A549 (cell line): ENCODE data around the gene GABPB1. TPM values are rescaled to one million over a fixed set of nuclear protein-coding genes. Genes with fewer than 3 reads are reported as not detected.
A peak's percentile ranks its signal among the peaks of the same experiment; 100 is the strongest.

Source experiments
- ATAC-seq, 2 experiments: fragments of 200-7000 bp in 1 of 2; fragments of >200 bp in 1 of 2; cut with Nextera tagmentation in 1 of 2; cut with Tn5 transposase in 1 of 2; 3 replicates each; pipeline versions ENCODE4 v1.8.0 to v1.9.1; 2018 to 2020; ENCODE audit warnings: mild to moderate bottlenecking in 1 of 2, moderate library complexity in 1 of 2
- CTCF ChIA-PET: fragments of 300-600 bp; sonication (Branson Sonifier 250); formaldehyde crosslinking; extraction: SDS; loops from one replicate; lab custom pipeline; 2021; ENCODE audit warnings: antibody characterized with exemption, inconsistent platforms; lab: Yijun Ruan, JAX
- POLR2A ChIA-PET: fragments of 350-600 bp; formaldehyde crosslinking; extraction: SDS; loops from one replicate; lab custom pipeline; 2021; ENCODE audit warnings: antibody characterized with exemption, inconsistent platforms; lab: Yijun Ruan, JAX
- DNase-seq, 2 experiments: peaks; one replicate each; pipeline versions ENCODE4 v3.0.0 to v3.0.0-alpha.2; 2011 to 2016; ENCODE audit warnings: low read depth in 1 of 2, low spot score in 1 of 2
- FAIRE-seq: peaks from 2 replicates; lab custom pipeline; 2011; peaks lifted over from hg19 to GRCh38; lab: Jason Lieb, UNC
- H3K27ac ChIP-seq, 2 experiments: fragments of >200 bp; sonication (Bioruptor Twin); formaldehyde crosslinking; 3 replicates each; pipeline ENCODE4 v1.5.1; 2016 to 2017
- H3K4me1 ChIP-seq: fragments of >200 bp; sonication (Bioruptor Twin); formaldehyde crosslinking; 3 replicates; pipeline ENCODE4 v1.6.1; 2016
- H3K4me2 ChIP-seq: fragments of >200 bp; sonication (Bioruptor Twin); formaldehyde crosslinking; 3 replicates; pipeline ENCODE4 v1.6.1; 2016
- H3K4me3 ChIP-seq: fragments of >200 bp; sonication (Bioruptor Twin); formaldehyde crosslinking; 3 replicates; pipeline ENCODE4 v1.5.1; 2016
- H3K9me3 ChIP-seq: fragments of >200 bp; sonication (Bioruptor Twin); formaldehyde crosslinking; 3 replicates; pipeline ENCODE4 v1.6.1; 2016
- BHLHE40 ChIP-seq: IDR thresholded peaks from 2 replicates; pipeline ENCODE4 v1.6.1; 2012; ENCODE audit warnings: low read depth, low read length, inconsistent platforms
- CEBPB ChIP-seq, 2 experiments: fragments of >200 bp in 1 of 2; sonication (Bioruptor Twin) in 1 of 2; formaldehyde crosslinking in 1 of 2; IDR thresholded peaks; 2 replicates each; pipeline ENCODE4 v1.6.1; 2012 to 2016
- CHD4 ChIP-seq: fragments of 200-600 bp; sonication (generic); IDR thresholded peaks from 2 replicates; pipeline ENCODE4 v1.6.1; 2016; ENCODE audit warnings: antibody characterized with exemption, mild to moderate bottlenecking, borderline replicate concordance
- EP300 ChIP-seq, 2 experiments: fragments of >200 bp; sonication (Bioruptor Twin); formaldehyde crosslinking; IDR thresholded peaks; 2 replicates in 1 of 2; 3 replicates in 1 of 2; pipeline ENCODE4 v1.6.1; 2016 to 2017
- FOSB ChIP-seq: fragments of 250-450 bp; sonication (Bioruptor Pico); IDR thresholded peaks from 2 replicates; pipeline ENCODE4 v1.5.0; 2020; ENCODE audit warnings: mild to moderate bottlenecking, moderate library complexity
- FOXS1 ChIP-seq: fragments of 250-450 bp; sonication (Bioruptor Pico); IDR thresholded peaks from 2 replicates; pipeline ENCODE4 v1.5.0; 2020; ENCODE audit warnings: mild to moderate bottlenecking, moderate library complexity
- GATA3 ChIP-seq: IDR thresholded peaks from 2 replicates; pipeline ENCODE4 v1.6.1; 2012; ENCODE audit warnings: borderline replicate concordance
- HDAC2 ChIP-seq: fragments of 200-600 bp; sonication (generic); IDR thresholded peaks from 2 replicates; pipeline ENCODE4 v1.6.1; 2016
- HOXB13 ChIP-seq: fragments of 250-450 bp; sonication (Bioruptor Pico); IDR thresholded peaks from 2 replicates; pipeline ENCODE4 v1.5.0; 2020; ENCODE audit warnings: low read depth, mild to moderate bottlenecking, moderate library complexity
- KDM5A ChIP-seq: fragments of 200-600 bp; sonication (generic); IDR thresholded peaks from 2 replicates; pipeline ENCODE4 v1.6.1; 2016; ENCODE audit warnings: antibody characterized with exemption, mild to moderate bottlenecking
- MAFK ChIP-seq: fragments of 450-650 bp; IDR thresholded peaks from 2 replicates; pipeline ENCODE4 v1.6.1; 2014; ENCODE audit not compliant: partially characterized antibody
- MAZ ChIP-seq: fragments of 150-350 bp; IDR thresholded peaks from 2 replicates; pipeline ENCODE4 v1.6.1; 2014; ENCODE audit warnings: antibody characterized with exemption, low read depth, low read length, borderline replicate concordance
- MYC ChIP-seq: IDR thresholded peaks from 2 replicates; pipeline ENCODE4 v1.6.1; 2012; ENCODE audit warnings: mild to moderate bottlenecking, inconsistent platforms, low read length, improper control_type of control experiment, borderline replicate concordance
- NFE2L2 ChIP-seq: fragments of 150-350 bp; conservative IDR thresholded peaks from 2 replicates; pipeline ENCODE4 v1.6.1; 2014; ENCODE audit warnings: low read length
- NPAS2 ChIP-seq: fragments of 250-450 bp; sonication (Bioruptor Pico); IDR thresholded peaks from 2 replicates; pipeline ENCODE4 v1.8.0; 2022; ENCODE audit warnings: mild to moderate bottlenecking, moderate library complexity, borderline replicate concordance
- PHF8 ChIP-seq: fragments of 200-600 bp; sonication (generic); IDR thresholded peaks from 2 replicates; pipeline ENCODE4 v1.6.1; 2016; ENCODE audit warnings: low read depth, mild to moderate bottlenecking, antibody characterized with exemption, moderate library complexity, borderline replicate concordance
- RAD21 ChIP-seq, 2 experiments: fragments of >200 bp in 1 of 2; sonication (Bioruptor Twin) in 1 of 2; formaldehyde crosslinking in 1 of 2; IDR thresholded peaks in 1 of 2; conservative IDR thresholded peaks in 1 of 2; 2 replicates in 1 of 2; 3 replicates in 1 of 2; pipeline ENCODE4 v1.6.1; 2012 to 2018; ENCODE audit warnings: inconsistent platforms in 1 of 2
- RARB ChIP-seq: fragments of 250-450 bp; sonication (Bioruptor Pico); IDR thresholded peaks from 2 replicates; pipeline ENCODE4 v1.8.0; 2021; ENCODE audit warnings: mild to moderate bottlenecking, moderate library complexity
- RCOR1 ChIP-seq: fragments of 150-350 bp; IDR thresholded peaks from 2 replicates; pipeline ENCODE4 v1.6.1; 2014; ENCODE audit warnings: antibody characterized with exemption, low read length, low read depth
- RFX5 ChIP-seq: fragments of 450-650 bp; IDR thresholded peaks from 2 replicates; pipeline ENCODE4 v1.7.1; 2014; ENCODE audit warnings: antibody characterized with exemption, mild to moderate bottlenecking, moderate library complexity
- RNF2 ChIP-seq: fragments of 200-600 bp; sonication (generic); IDR thresholded peaks from 2 replicates; pipeline ENCODE4 v1.6.1; 2016; ENCODE audit warnings: low read depth, mild to moderate bottlenecking, antibody characterized with exemption, moderate library complexity, borderline replicate concordance
- TFCP2L1 ChIP-seq: fragments of 250-450 bp; sonication (Bioruptor Pico); IDR thresholded peaks from 2 replicates; pipeline ENCODE4 v1.5.0; 2021; ENCODE audit warnings: mild to moderate bottlenecking
- ZC3H11A ChIP-seq: fragments of 450-650 bp; IDR thresholded peaks from 2 replicates; pipeline ENCODE4 v1.6.1; 2014; ENCODE audit warnings: antibody characterized with exemption, mild to moderate bottlenecking
- WGBS: methylation state at CpG from one replicate; pipeline ENCODE4 v1.1.6; 2017; ENCODE audit errors: missing lambda C conversion rate; 5-methylcytosine and 5-hydroxymethylcytosine counted together
- polyA plus RNA-seq, 4 experiments: library from polyadenylated mRNA; depleted of rRNA in 3 of 4; stranded (reverse); fragments of >200 nt; fragmentation: RNase III in 1 of 4; extraction: RNeasy Plus Mini Kit Qiagen cat#74134 plus additional on column Dnase treatment in 1 of 4; gene quantifications; 2 replicates in 3 of 4; 3 replicates in 1 of 4; pipeline ENCODE4 v1.2.3, GENCODE V29; 2011 to 2017
- TF ChIP-seq, protein P1 (sequence below): IDR thresholded peaks from 2 replicates; pipeline ENCODE4 v1.6.1; 2012
- TF ChIP-seq, protein P2 (sequence below): fragments of >200 bp; sonication (Bioruptor Twin); formaldehyde crosslinking; IDR thresholded peaks from 2 replicates; pipeline ENCODE4 v1.6.1; 2016
- TF ChIP-seq, protein P3 (sequence below): IDR thresholded peaks from 2 replicates; pipeline ENCODE4 v1.6.1; 2012
- TF ChIP-seq, protein P4 (sequence below): fragments of 250-450 bp; sonication (Bioruptor Pico); IDR thresholded peaks from 2 replicates; pipeline ENCODE4 v1.5.0; 2020; ENCODE audit warnings: low read depth, mild to moderate bottlenecking, moderate library complexity
- TF ChIP-seq, protein P5 (sequence below): fragments of >200 bp; sonication (Bioruptor Twin); formaldehyde crosslinking; IDR thresholded peaks from 3 replicates; pipeline ENCODE4 v1.5.1; 2016

The GABPB1 gene
- polyA plus RNA-seq, 2 of the 4 experiments (the other 2 are of a cell fraction) = 23.0 to 53.9 TPM

DNA sequence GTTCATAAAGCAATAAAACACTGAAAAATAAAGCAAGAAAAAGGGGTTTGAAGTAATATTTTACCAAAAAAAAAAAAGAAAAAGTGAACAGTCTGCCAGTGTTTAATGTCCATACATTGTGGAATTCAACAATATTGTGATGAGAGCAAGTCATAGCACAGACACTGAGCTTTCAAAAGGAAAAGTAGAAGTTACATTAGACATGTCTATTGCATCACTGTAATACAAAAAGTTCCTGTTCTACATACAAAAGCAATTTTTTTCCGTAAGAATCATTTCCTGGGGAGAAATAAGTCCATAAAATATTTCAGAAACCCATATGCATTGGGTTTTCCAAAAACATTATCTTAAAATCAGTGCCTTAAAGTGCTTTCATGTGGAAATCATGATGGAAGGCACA lies 77.6 kb downstream of the GABPB1 start:
- no peak for FAIRE-seq
- no peak for DNase-seq
- no peaks in the 10 kb centered on the region for H3K9me3 ChIP-seq
- H3K27ac ChIP-seq = no peak overlapping the region
- ChIA-PET CTCF (interaction anchor here (0.6 to 1.5 kb wide), 2 partner anchors 46 to 132 kb away, joined by 3 to 5 read pairs; no protein-coding TSS in a partner anchor), POLR2A (no interaction called here)
- 91% methylated on average over 1 of the region's 1 CpG for WGBS
- no peak for ATAC-seq
- no peak overlapping the region for H3K4me2 ChIP-seq
- H3K4me3 ChIP-seq = no peak overlapping the region
- TF ChIP-seq RCOR1 = no peak
- no peak for TF ChIP-seq KDM5A
- no peak for TF ChIP-seq FOSB (CRISPR knock-in tag)
- TF ChIP-seq BHLHE40 = no peak
- no peak for TF ChIP-seq CHD4
- H3K4me1 ChIP-seq = no peaks in the 10 kb centered on the region

DNA sequence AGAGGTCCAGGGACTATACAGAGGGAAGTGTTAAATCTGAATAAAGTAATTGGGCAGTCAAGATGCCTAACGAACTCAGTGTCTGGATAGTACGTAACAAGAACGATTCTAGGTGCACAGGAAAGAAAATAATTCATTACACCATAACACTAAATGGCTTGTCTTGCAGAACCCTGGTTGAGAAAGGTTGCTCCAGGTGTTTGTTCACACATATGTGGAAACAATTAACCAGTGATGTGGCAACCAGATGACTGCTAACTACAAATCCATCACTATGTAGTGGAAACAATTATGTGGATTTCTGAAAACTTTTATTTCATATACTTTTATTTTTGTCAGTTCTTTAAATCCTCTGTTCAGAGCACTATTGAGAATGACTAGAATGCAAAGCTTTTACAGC lies 79.1 kb downstream of the GABPB1 start:
- Histone ChIP-seq H3K4me1 (no peaks in the 10 kb centered on the region), H3K4me3 (no peak overlapping the region), H3K4me2 (no peak overlapping the region), H3K27ac (no peak overlapping the region), H3K9me3 (no peaks in the 10 kb centered on the region)
- POLR2A ChIA-PET = no interaction called here
- no peak for TF ChIP-seq NPAS2
- no peak for TF ChIP-seq RARB (CRISPR knock-in tag)
- no peak for TF ChIP-seq MAZ
- TF ChIP-seq HOXB13 (CRISPR knock-in tag) = no peak
- TF ChIP-seq, protein P1, sequence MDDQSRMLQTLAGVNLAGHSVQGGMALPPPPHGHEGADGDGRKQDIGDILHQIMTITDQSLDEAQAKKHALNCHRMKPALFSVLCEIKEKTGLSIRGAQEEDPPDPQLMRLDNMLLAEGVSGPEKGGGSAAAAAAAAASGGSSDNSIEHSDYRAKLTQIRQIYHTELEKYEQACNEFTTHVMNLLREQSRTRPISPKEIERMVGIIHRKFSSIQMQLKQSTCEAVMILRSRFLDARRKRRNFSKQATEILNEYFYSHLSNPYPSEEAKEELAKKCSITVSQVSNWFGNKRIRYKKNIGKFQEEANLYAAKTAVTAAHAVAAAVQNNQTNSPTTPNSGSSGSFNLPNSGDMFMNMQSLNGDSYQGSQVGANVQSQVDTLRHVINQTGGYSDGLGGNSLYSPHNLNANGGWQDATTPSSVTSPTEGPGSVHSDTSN = no peak
- TF ChIP-seq ZC3H11A = no peak
- TF ChIP-seq, protein P2, sequence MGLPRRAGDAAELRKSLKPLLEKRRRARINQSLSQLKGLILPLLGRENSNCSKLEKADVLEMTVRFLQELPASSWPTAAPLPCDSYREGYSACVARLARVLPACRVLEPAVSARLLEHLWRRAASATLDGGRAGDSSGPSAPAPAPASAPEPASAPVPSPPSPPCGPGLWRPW = no peak
- no peak for TF ChIP-seq HDAC2
- no peak for TF ChIP-seq CHD4
- TF ChIP-seq, protein P3, sequence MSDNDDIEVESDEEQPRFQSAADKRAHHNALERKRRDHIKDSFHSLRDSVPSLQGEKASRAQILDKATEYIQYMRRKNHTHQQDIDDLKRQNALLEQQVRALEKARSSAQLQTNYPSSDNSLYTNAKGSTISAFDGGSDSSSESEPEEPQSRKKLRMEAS = no peak
- TF ChIP-seq RFX5 = no peak
- no peak for TF ChIP-seq RNF2
- no peak for TF ChIP-seq TFCP2L1
- TF ChIP-seq FOXS1 (CRISPR knock-in tag) = no peak
- TF ChIP-seq EP300 (IDR thresholded peaks at IDR 0.05) = no peak
- TF ChIP-seq GATA3 = no peak
- no peak for TF ChIP-seq NFE2L2
- TF ChIP-seq CEBPB (IDR thresholded peaks at IDR 0.05) = no peak
- TF ChIP-seq, protein P4, sequence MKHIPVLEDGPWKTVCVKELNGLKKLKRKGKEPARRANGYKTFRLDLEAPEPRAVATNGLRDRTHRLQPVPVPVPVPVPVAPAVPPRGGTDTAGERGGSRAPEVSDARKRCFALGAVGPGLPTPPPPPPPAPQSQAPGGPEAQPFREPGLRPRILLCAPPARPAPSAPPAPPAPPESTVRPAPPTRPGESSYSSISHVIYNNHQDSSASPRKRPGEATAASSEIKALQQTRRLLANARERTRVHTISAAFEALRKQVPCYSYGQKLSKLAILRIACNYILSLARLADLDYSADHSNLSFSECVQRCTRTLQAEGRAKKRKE (CRISPR knock-in tag) = no peak
- TF ChIP-seq PHF8 = no peak
- no peak for ATAC-seq
- no peak for FAIRE-seq
- WGBS = 83% methylated on average over 3 of the region's 3 CpGs
- CTCF ChIA-PET = interaction anchor here (0.8 kb wide), 2 partner anchors 12 to 40 kb away, joined by 3 to 4 read pairs; no protein-coding TSS in a partner anchor
- no peak for DNase-seq

DNA sequence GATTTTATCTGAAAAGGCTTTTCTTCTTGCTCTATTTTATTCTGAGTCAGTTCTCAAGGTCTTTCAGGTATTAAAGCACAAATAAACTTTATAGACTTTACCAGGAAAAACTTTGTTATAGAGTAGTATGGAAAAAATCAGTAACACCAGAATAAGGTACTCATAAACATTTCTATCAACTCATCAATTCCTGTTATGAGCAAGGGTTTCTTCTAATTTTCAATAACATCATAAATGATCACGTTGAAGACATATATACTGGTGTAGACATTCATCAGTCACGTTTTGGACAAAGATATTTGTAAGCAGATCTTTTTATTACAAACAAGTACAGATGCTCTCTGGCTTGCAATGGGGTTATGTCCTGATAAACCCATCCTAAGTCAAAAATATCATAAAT lies 79.9 kb downstream of the GABPB1 start:
- WGBS = 7% methylated on average over 2 of the region's 2 CpGs
- H3K27ac ChIP-seq = no peak overlapping the region
- no peak overlapping the region for H3K4me3 ChIP-seq
- TF ChIP-seq MAFK = no peak
- TF ChIP-seq MYC = no peak
- TF ChIP-seq, protein P5, sequence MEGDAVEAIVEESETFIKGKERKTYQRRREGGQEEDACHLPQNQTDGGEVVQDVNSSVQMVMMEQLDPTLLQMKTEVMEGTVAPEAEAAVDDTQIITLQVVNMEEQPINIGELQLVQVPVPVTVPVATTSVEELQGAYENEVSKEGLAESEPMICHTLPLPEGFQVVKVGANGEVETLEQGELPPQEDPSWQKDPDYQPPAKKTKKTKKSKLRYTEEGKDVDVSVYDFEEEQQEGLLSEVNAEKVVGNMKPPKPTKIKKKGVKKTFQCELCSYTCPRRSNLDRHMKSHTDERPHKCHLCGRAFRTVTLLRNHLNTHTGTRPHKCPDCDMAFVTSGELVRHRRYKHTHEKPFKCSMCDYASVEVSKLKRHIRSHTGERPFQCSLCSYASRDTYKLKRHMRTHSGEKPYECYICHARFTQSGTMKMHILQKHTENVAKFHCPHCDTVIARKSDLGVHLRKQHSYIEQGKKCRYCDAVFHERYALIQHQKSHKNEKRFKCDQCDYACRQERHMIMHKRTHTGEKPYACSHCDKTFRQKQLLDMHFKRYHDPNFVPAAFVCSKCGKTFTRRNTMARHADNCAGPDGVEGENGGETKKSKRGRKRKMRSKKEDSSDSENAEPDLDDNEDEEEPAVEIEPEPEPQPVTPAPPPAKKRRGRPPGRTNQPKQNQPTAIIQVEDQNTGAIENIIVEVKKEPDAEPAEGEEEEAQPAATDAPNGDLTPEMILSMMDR = no peak
- TF ChIP-seq FOXS1 (CRISPR knock-in tag) = no peak
- TF ChIP-seq NPAS2 = no peak
- no peak for TF ChIP-seq RAD21 (conservative IDR thresholded peaks at IDR 0.05 in 1 of 2, IDR thresholded peaks at IDR 0.05 in 1 of 2)
- ChIA-PET POLR2A (no interaction called here), CTCF (interaction anchor here (1.6 kb wide), 1 partner anchor 92 kb away, joined by 4 read pairs; the partner anchor contains the start of gene SLC27A2)
- ATAC-seq (no peak), FAIRE-seq (peak; percentile 84), DNase-seq (no peak)
- H3K4me2 ChIP-seq = no peak overlapping the region
- H3K9me3 ChIP-seq = no peaks in the 10 kb centered on the region
- no peaks in the 10 kb centered on the region for H3K4me1 ChIP-seq
